SK-N-SH treated with all-trans-retinoic acid at 6 μM for 48 hours (cell line): ENCODE measurements around the gene C6orf120.

Source experiments
- BACH2 ChIP-seq: fragments of 250-450 bp; sonication (Bioruptor Pico); IDR thresholded peaks from 2 replicates; pipeline ENCODE4 v1.9.0; 2021; ENCODE audit warnings: mild to moderate bottlenecking, borderline replicate concordance
- CSRNP3 ChIP-seq: fragments of 250-450 bp; sonication (Bioruptor Pico); IDR thresholded peaks from 2 replicates; pipeline ENCODE4 v1.5.1; 2021; ENCODE audit warnings: mild to moderate bottlenecking, moderate library complexity
- RARB ChIP-seq: fragments of 250-450 bp; sonication (Bioruptor Pico); IDR thresholded peaks from 2 replicates; pipeline ENCODE4 v1.8.0; 2021; ENCODE audit warnings: mild to moderate bottlenecking, moderate library complexity
- SNAI2 ChIP-seq: fragments of 250-450 bp; sonication (Bioruptor Pico); IDR thresholded peaks from 2 replicates; pipeline ENCODE4 v1.5.0; 2020; ENCODE audit warnings: mild to moderate bottlenecking, moderate library complexity
- ZFP30 ChIP-seq: fragments of 450-650 bp; formaldehyde crosslinking; IDR thresholded peaks from 2 replicates; pipeline ENCODE4 v1.5.0; 2022; ENCODE audit warnings: mild to moderate bottlenecking, moderate library complexity
- ZNF70 ChIP-seq: fragments of 450-650 bp; formaldehyde crosslinking; IDR thresholded peaks from 2 replicates; pipeline ENCODE4 v1.5.0; 2020; ENCODE audit warnings: mild to moderate bottlenecking, moderate library complexity
- TF ChIP-seq, protein P1 (sequence below): fragments of 250-450 bp; sonication (Bioruptor Pico); IDR thresholded peaks from 2 replicates; pipeline ENCODE4 v1.8.0; 2020; ENCODE audit warnings: mild to moderate bottlenecking, moderate library complexity, borderline replicate concordance
- TF ChIP-seq, protein P2 (sequence below): fragments of 250-450 bp; sonication (Bioruptor Pico); IDR thresholded peaks from 2 replicates; pipeline ENCODE4 v1.8.0; 2021; ENCODE audit warnings: low read depth, mild to moderate bottlenecking, moderate library complexity, borderline replicate concordance

DNA sequence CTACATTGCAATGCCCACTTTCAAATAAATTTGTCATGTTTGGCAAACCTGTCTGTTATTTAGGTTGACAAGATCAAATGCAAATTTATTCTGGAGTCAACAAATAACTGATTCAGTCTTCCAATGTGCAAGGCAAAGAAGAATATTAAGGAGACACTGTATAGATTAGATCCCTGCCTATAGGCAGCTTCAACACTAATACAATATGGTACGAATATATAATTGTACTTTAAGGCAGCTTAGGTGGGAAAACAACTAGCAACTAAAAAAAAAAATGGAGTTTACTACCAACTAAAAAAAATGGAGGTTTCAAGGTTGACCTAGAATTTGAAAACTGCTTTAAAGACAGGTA, 24.1 kb downstream of the C6orf120 start:
- TF ChIP-seq ZNF70 (CRISPR knock-in tag) (no peak), RARB (no peak), SNAI2 (no peak), CSRNP3 (no peak), ZFP30 (no peak), BACH2 (CRISPR knock-in tag) (no peak)
- TF ChIP-seq, protein P1, sequence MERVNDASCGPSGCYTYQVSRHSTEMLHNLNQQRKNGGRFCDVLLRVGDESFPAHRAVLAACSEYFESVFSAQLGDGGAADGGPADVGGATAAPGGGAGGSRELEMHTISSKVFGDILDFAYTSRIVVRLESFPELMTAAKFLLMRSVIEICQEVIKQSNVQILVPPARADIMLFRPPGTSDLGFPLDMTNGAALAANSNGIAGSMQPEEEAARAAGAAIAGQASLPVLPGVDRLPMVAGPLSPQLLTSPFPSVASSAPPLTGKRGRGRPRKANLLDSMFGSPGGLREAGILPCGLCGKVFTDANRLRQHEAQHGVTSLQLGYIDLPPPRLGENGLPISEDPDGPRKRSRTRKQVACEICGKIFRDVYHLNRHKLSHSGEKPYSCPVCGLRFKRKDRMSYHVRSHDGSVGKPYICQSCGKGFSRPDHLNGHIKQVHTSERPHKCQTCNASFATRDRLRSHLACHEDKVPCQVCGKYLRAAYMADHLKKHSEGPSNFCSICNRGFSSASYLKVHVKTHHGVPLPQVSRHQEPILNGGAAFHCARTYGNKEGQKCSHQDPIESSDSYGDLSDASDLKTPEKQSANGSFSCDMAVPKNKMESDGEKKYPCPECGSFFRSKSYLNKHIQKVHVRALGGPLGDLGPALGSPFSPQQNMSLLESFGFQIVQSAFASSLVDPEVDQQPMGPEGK (CRISPR knock-in tag), result no peak
- TF ChIP-seq, protein P2, sequence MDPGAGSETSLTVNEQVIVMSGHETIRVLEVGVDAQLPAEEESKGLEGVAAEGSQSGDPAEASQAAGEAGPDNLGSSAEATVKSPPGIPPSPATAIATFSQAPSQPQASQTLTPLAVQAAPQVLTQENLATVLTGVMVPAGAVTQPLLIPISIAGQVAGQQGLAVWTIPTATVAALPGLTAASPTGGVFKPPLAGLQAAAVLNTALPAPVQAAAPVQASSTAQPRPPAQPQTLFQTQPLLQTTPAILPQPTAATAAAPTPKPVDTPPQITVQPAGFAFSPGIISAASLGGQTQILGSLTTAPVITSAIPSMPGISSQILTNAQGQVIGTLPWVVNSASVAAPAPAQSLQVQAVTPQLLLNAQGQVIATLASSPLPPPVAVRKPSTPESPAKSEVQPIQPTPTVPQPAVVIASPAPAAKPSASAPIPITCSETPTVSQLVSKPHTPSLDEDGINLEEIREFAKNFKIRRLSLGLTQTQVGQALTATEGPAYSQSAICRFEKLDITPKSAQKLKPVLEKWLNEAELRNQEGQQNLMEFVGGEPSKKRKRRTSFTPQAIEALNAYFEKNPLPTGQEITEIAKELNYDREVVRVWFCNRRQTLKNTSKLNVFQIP, result no peak
